Panc1 (cell line): ENCODE data around the gene ANTXR1.

Experiments
- POLR2AphosphoS5 ChIP-seq: IDR thresholded peaks from 2 replicates; pipeline ENCODE4 v1.6.1; 2012; ENCODE audit warnings: mild to moderate bottlenecking, low read depth, low read length, moderate library complexity
- TF ChIP-seq, protein P1 (sequence below): fragments of 450-650 bp; IDR thresholded peaks from 2 replicates; pipeline ENCODE4 v1.5.1; 2017; ENCODE audit warnings: mild to moderate bottlenecking

DNA sequence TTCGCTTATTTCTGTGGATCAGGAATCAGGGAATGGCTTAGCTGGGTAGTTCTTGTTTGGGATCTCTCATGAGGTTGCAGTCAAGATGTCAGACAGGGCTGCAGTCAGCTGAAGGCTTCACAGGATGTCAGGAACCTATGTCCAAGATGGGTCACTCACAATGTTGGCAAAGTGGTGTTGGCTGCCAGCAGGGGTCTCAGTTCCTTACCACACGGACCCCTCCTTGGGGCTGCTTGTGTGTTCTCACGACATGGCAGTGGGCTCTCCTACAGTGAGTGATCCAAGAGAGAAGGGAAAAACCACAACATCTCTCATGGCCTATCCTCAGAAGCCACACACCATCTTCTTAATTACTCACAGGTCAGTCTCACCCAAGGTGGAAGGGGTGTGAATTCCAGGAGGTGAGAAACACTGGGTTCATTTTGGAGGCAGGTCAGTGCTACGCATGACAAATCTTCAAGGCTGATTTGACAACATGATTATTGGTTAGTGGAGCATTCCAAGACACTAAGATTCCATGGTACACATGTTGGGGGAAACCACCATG is 1.3 kb upstream of the ANTXR1 start:
- TF ChIP-seq POLR2AphosphoS5: no peak
- TF ChIP-seq, protein P1, sequence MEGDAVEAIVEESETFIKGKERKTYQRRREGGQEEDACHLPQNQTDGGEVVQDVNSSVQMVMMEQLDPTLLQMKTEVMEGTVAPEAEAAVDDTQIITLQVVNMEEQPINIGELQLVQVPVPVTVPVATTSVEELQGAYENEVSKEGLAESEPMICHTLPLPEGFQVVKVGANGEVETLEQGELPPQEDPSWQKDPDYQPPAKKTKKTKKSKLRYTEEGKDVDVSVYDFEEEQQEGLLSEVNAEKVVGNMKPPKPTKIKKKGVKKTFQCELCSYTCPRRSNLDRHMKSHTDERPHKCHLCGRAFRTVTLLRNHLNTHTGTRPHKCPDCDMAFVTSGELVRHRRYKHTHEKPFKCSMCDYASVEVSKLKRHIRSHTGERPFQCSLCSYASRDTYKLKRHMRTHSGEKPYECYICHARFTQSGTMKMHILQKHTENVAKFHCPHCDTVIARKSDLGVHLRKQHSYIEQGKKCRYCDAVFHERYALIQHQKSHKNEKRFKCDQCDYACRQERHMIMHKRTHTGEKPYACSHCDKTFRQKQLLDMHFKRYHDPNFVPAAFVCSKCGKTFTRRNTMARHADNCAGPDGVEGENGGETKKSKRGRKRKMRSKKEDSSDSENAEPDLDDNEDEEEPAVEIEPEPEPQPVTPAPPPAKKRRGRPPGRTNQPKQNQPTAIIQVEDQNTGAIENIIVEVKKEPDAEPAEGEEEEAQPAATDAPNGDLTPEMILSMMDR: no peak
